ENCODE measurements around the gene SIAH2. TPM values are rescaled to one million over a fixed set of nuclear protein-coding genes. Genes with fewer than 3 reads are reported as not detected.

SIAH2 gene
- total and polyA plus RNA-seq, 9 of the 15 experiments (the other 6 are each of a cell fraction or from before 2014, with no cell fraction given), result 4.8 to 39.0 (median 29.9) TPM

- TF ChIP-seq NCOA1 (IDR thresholded peaks at IDR 0.05; ENCODE audit: low read depth) (peak; percentile 53; the same call in 1 of the 2 replicates), ZFX (CRISPR knock-in tag; IDR thresholded peaks at IDR 0.05) (peak; percentile 60), CHD7 (IDR thresholded peaks at IDR 0.05; ENCODE audit: low read depth, low read length) (no peak), MAFF (IDR thresholded peaks at IDR 0.05; ENCODE audit: low read length) (peak; percentile 96), SREBF1 (IDR thresholded peaks at IDR 0.05; ENCODE audit: borderline replicate concordance, low read depth, low read length) (no peak), ZNF584 (CRISPR knock-in tag; IDR thresholded peaks at IDR 0.05; ENCODE audit: low read depth) (no peak), ZBTB33 (CRISPR knock-in tag; IDR thresholded peaks at IDR 0.05) (peak; percentile 63; the same call in 1 of the 2 replicates), ZNF740 (CRISPR knock-in tag; IDR thresholded peaks at IDR 0.05) (no peak), ZNF740 (tag; IDR thresholded peaks at IDR 0.05) (peak in 1 of 2 experiments; percentile 64; a peak in 1 of 4 replicates), ZBTB12 (CRISPR knock-in tag; IDR thresholded peaks at IDR 0.05) (peak; percentile 20; the same call in 1 of the 2 replicates), POLR2A (conservative IDR thresholded peaks at IDR 0.05) (0 out of 2 replicates have a peak, but pooled peaks have one; percentile 47)
These were observed 35.1 kb downstream of the SIAH2 start (continued) for GRCh38 chr3:150727653-150728502.
